Prostate gland (tissue), 2 donors: ENCODE data around the gene NINL.

ENCODE experiments used
- CTCF ChIP-seq, 4 experiments: fragments of 200-600 bp in 2 of 4; fragments of 450-650 bp in 2 of 4; sonication (generic) in 2 of 4; IDR thresholded peaks; 1 replicate in 3 of 4; 2 replicates in 1 of 4; pipeline ENCODE4 v1.5.1; 2016 to 2019; ENCODE audit warnings: antibody characterized with exemption in 4 of 4, mild to moderate bottlenecking in 2 of 4, moderate library complexity in 2 of 4
- POLR2A ChIP-seq: fragments of 450-650 bp; IDR thresholded peaks from one replicate; pipeline ENCODE4 v1.6.1; 2016; ENCODE audit warnings: antibody characterized with exemption, mild to moderate bottlenecking

GRCh38 chr20:25509084-25509483 is 76.2 kb downstream of the NINL start:
- TF ChIP-seq CTCF (IDR thresholded peaks at IDR 0.05): no peak
- no peak for TF ChIP-seq POLR2A
